ENCODE data around the gene DGCR8. TPM values are rescaled to one million over a fixed set of nuclear protein-coding genes. Genes with fewer than 3 reads are reported as not detected.

Gene DGCR8
- total and polyA plus RNA-seq, 11 donors: 8.8 to 22.1 (median 13.0) TPM

DNA sequence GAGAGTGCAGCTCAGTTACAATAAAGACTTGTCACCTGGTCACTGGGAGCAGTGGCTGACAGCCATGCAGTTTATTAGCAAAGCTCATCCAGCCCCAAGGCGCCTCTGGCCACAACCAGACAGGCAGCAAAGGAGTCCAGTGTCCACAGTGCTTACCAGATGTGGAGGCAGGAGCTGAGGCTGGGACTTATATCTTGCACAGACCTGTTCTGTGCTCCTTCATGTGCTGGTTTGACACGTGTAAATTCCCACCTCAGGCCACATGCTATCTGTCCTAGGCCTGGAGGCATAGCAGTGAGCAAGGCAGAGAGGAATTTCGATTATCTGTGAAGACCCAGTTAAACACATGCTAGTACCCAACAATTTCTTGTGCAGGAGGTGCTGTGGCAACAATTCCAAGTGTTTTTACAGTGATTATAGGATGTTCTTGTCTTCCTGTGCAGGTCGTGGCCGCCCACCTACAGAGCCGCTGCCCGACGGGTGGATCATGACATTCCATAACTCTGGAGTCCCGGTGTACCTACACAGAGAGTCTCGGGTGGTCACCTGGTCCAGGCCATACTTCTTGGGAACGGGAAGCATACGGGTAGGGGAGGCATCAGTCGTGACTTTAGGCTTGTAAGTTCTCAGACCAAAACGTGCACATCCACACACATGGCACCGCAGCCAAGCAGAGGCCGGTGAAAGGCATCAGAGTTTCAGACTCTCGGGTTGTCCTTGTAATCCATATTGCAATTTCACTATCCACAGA lies 9.4 kb downstream of the DGCR8 start:
- ATAC-seq (no peak), DNase-seq (peak in 2 of 5 donors; percentile 13 to 15)
- intact Hi-C loops (cut with DNase I): loop anchor here in 2 of 10 donors (10.0 kb wide), 2 partner anchors 55 to 125 kb away; no protein-coding TSS in a partner anchor
- WGBS, 4 donors: 85 to 90% (median 89%) methylated on average over 16 to 17 of the region's 17 CpGs
- Histone ChIP-seq H3K27me3 (no peaks in the 10 kb centered on the region), H3K36me3 (peaks cover 7 to 93% (median 89%) of the 10 kb centered on the region in 9 donors), H3K9me3 (no peaks in the 10 kb centered on the region), H3K4me1 (peaks cover 0 to 26% (median 11%) of the 10 kb centered on the region in 12 donors), H3K4me3 (no peak overlapping the region), H3K27ac (no peak overlapping the region)
- TF ChIP-seq, protein P1, sequence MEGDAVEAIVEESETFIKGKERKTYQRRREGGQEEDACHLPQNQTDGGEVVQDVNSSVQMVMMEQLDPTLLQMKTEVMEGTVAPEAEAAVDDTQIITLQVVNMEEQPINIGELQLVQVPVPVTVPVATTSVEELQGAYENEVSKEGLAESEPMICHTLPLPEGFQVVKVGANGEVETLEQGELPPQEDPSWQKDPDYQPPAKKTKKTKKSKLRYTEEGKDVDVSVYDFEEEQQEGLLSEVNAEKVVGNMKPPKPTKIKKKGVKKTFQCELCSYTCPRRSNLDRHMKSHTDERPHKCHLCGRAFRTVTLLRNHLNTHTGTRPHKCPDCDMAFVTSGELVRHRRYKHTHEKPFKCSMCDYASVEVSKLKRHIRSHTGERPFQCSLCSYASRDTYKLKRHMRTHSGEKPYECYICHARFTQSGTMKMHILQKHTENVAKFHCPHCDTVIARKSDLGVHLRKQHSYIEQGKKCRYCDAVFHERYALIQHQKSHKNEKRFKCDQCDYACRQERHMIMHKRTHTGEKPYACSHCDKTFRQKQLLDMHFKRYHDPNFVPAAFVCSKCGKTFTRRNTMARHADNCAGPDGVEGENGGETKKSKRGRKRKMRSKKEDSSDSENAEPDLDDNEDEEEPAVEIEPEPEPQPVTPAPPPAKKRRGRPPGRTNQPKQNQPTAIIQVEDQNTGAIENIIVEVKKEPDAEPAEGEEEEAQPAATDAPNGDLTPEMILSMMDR (IDR thresholded peaks at IDR 0.05): no peak
- TF ChIP-seq POLR2A (IDR thresholded peaks at IDR 0.05): no peak

GRCh38 chr22:20089977-20090729 lies 10.1 kb downstream of the DGCR8 start:
- peak overlapping the region in 1 of 12 donors; percentile 30 for H3K27ac ChIP-seq
- WGBS, 4 donors: 92 to 97% (median 93%) methylated on average over 11 of the region's 11 CpGs
- H3K36me3 ChIP-seq: peaks cover 7 to 100% (median 96%) of the 10 kb centered on the region in 9 donors
- no peaks in the 10 kb centered on the region for H3K27me3 ChIP-seq
- TF ChIP-seq POLR2A (IDR thresholded peaks at IDR 0.05): no peak
- TF ChIP-seq, protein P1 (IDR thresholded peaks at IDR 0.05): no peak
- H3K9me3 ChIP-seq: no peaks in the 10 kb centered on the region
- intact Hi-C loops (cut with DNase I): loop anchor here in 2 of 10 donors (5.0 to 10.0 kb wide), 3 partner anchors 55 to 125 kb away; partner anchors contain the start of gene TANGO2 (in 1 of the 2)
- no peak overlapping the region for H3K4me3 ChIP-seq
- H3K4me1 ChIP-seq: peaks cover 0 to 19% (median 4%) of the 10 kb centered on the region in 12 donors
- ATAC-seq: no peak
- peak in 2 of 5 donors; percentile 7 to 9 for DNase-seq

GRCh38 chr22:20090730-20091240 lies 10.7 kb downstream of the DGCR8 start:
- H3K4me1 ChIP-seq: peaks cover 0 to 13% (median 3%) of the 10 kb centered on the region in 12 donors
- peak in 2 of 5 donors; percentile 2 to 14 for DNase-seq
- H3K4me3 ChIP-seq: no peak overlapping the region
- no peaks in the 10 kb centered on the region for H3K27me3 ChIP-seq
- H3K27ac ChIP-seq: peak overlapping the region in 1 of 12 donors; percentile 30
- H3K36me3 ChIP-seq: peaks cover 7 to 100% (median 100%) of the 10 kb centered on the region in 9 donors
- H3K9me3 ChIP-seq: no peaks in the 10 kb centered on the region
- 89 to 94% (median 91%) methylated on average over 9 of the region's 9 CpGs for WGBS, 4 donors
- no peak for ATAC-seq
- intact Hi-C loops (cut with DNase I): loop anchor here in 1 of 10 donors (5.0 kb wide), 1 partner anchor 68 kb away; the partner anchor contains the start of gene TANGO2
- TF ChIP-seq, protein P1 (IDR thresholded peaks at IDR 0.05): no peak
- TF ChIP-seq POLR2A (IDR thresholded peaks at IDR 0.05): no peak
